GM18909 (cell line): ENCODE data around the gene ACTG1.

Source experiments
- ATAC-seq: cut with Tn5 transposase; IDR thresholded peaks from one replicate; pipeline ENCODE4 v1.9.1; 2021; ENCODE audit warnings: mild to moderate bottlenecking; ENCODE audit not compliant: unreplicated experiment, poor library complexity

The ACTG1 gene

DNA sequence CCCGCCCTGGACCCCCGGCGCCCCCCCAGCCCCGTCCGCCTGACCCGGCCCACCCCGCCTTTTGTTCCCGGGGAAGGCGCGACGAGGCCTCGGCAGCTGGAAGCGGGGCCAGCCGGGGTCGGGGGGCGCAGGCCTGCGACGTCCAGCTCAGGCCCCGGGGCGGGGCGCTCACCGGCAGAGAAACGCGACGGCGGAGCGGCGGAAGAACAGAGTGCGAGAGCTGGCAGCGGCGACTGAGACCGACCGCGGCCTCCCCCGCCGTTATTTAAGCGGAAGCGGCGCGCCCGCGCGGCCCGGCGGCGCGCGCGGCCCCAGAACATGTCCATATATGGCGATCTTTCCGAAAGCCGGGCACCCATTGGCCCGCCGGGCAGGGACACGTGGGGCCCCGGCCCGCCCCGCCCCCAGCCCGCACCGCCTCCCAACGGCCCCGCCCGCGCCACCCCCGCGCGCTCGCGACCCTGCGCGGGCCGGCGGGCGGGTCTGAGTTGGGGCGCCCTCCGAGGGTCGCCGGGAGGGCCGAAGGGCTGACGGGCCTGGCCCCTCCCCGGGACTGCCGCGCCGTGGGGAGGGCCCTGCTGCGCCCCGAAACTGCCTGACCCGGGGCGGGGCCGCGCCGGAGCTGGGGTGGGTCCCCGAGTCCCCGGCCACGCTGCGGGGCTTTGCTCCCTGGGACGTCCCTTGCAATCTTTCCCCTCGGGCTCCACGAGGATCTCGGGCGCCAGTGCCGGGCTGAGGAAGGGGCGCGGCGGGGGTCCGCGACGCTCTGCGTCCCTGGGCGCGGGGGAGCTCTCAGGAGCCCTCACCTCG lies at the start of gene ACTG1:
TSS of gene ACTG1 (minus strand) at position 238 of the 810 bp plus-strand sequence. CDS start 445 bp downstream, outside the sequence.
- peak; percentile 42 for ATAC-seq

DNA sequence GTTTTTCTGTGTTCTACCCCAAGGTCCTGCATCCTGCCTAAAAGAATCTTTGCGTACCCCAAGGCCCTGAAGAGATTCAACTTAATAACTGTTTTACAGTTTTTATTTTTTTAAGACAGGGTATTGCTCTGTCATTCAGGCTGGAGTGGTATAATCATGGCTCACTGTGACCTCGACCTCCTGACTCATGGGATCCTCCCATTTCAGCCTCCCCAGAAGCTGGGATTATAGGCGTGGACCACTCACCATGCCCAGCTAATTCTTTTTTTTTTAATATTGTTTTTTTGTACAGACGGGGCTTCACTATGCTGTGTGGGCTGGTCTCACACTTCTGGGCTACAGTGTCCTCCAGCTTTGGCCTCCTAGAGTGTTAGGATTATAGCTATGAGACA lies 48.9 kb upstream of the ACTG1 start:
- ATAC-seq, result no peak

DNA sequence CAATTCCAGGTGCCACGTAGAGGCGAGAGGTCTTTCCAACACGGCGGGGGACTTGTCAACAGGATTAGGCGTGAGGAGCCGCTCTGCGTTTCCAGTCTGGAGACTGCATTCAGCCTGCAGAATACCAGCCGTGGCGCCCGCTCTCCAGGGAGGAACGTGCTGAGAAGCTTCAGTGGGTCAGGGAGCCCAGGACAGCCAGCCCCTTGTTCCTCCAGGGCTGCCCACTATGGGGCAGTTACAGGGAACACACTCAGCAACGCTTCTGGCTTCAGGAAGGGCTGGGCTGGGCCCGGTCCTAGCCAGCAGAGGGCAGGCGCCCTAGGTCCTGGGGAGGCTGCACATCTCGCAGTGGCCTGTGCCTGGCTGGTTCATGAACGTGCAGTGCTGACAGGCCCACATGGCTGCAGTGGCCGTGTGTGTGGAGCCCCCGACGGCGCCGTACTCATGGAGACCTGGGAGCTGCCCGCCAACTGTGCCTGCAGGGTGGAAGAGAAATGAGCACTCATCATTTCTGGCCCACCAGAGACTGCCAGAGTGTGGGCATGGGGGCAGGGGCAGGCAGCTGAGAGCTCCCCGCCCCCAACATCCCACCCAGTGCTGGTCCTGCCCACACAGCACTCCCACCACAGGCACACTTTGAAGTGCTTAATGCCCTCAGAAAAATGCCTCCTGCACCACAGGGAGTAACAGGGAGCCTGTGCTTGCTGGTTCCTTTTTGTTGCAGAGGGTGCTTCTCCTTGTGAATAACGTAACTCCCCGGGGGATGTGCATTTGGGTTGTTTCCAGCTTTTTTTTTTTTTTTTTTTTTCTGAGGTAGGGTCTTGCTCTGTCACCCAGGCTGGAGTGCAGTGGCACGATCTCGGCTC lies 46.6 kb upstream of the ACTG1 start:
- no peak for ATAC-seq

DNA sequence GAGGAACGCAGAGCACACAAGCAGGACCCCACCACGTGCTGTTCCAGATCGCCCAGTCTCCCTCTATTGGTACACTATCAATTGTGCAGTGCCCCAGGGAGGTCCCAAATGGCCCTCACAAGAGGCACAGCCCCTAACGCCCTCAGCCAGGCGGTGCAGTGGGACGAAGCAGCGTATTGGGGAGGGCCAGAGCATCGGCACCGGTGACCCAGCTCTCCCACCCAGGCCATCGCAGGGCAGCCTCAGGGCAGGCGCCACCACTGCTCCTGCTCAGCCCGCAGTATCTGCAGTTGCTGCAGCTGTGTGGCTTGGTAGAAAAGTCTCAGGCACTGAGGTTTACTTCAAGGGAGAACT lies 45.5 kb upstream of the ACTG1 start:
- ATAC-seq, result no peak

- no peak for ATAC-seq
Measured at GRCh38 chr17:81557276-81558114, 44.9 kb upstream of the ACTG1 start.

GRCh38 chr17:81556863-81557262 lies 44.3 kb upstream of the ACTG1 start:
- ATAC-seq, result no peak

DNA sequence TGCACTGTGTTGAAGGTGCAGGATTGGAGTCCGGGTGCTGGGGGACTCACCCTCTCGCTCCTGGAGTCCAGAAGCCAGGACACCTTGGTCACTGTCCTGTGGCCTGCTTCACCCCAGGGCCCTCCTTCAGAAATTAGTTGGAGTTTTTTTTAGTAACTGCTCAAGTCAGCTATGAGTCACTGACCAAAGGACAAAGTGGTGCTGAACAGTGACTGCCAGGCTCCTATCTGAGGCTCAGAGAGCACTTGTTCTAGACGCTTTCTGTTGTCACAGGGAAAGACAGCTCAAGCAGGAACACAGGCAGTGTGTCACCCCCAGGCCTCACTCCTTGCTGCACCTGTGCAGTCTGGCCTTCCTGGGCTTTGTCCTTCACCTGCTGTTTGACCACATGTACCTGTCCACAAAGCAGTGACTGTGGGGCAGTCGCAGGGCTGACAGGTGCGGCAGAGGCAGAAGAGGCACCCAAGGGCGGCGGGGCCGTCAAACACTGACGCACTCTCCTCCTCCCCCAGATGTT lies 43.6 kb upstream of the ACTG1 start:
- ATAC-seq, result no peak

- no peak for ATAC-seq
Measured at GRCh38 chr17:81553616-81554181, 41.1 kb upstream of the ACTG1 start.

DNA sequence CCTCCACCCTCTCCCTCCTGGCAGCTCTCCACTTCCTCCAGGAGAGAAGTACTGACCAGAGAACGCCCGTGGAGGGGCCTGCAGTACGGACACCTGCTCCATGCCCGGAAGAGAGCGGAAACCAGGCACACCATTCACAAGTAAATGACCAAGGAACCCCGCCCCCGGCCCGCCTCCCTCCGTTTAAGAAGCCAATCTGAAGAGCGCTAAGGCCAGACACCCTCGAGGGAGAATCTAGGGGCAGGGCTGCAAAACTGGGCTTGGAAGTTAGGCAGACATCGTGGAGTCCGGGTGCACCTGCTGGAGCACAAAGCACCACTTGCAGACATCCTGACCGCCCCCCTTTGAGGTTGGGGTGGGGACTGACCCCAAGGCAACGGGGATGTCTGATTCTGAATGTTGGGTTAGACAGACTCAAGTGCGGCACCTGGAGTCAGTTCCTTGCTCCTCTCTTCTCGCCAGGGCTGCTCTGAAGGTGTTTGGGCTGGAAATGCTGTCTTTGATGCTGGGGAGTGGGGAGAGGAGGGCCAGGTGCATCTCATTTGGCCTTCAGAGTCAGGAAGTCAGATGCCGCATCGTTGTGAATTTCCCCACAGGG lies 40.5 kb upstream of the ACTG1 start:
- ATAC-seq, result peak; percentile 43

- peak; percentile 58 for ATAC-seq
Measured at GRCh38 chr17:81552244-81553017, 39.8 kb upstream of the ACTG1 start, which contains the start of gene FAAP100. Gene FAAP100 (minus strand): TSS chr17:81552353. CDS start chr17:81552330, 23 bp downstream.

- peak; percentile 8 for ATAC-seq
Measured at GRCh38 chr17:81551458-81552243, 39.1 kb upstream of the ACTG1 start.

DNA sequence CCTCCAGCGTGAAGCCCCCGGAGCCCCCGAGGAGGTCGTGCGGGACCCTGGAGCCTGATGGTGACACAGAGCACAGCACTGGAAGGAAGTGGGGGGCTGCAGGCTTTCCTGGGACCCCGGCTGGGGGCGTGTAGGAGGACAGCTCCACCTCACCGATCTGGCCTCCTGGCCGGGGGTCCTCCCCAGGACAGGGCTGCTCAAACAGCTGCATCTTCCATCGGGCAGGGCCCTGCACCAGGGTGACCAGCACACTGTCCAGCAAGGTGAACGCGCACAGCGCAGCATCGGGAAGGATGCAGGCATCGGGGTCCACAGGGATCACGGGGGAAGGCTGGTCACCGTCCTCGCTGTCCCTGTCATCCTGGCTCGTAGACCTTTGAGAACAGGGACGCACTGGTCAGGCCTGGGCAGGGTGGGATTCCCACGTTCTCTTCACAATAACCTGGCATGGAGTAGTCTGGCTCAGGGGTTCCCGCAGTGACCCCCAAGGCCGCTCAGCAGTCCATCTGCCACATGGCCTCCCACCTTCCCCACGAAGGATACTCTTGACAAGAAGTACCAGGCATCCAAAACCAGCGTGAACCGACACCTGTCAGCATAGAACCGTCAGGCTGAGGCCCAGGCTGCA lies 38.3 kb upstream of the ACTG1 start:
- ATAC-seq, result no peak

DNA sequence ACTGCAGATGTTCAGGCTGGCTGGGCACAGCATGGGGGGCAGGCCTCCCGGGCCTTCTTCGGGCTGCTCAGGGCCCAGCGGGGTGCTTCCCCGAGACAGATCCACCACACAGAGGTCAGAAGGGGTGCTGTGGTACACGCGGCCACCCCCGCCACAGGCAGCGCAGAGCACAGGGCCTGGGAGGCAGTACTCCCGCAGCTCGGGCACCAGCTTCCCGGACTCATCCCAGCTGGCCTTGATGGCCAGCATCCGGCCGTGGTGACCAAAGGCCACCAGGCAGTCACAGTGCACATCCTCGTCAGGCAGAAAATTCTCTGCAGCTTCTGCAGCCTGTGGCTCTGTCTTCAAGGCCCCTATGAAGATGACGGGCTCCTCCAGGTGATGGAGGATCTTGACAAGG lies 37.7 kb upstream of the ACTG1 start:
- ATAC-seq, result no peak

DNA sequence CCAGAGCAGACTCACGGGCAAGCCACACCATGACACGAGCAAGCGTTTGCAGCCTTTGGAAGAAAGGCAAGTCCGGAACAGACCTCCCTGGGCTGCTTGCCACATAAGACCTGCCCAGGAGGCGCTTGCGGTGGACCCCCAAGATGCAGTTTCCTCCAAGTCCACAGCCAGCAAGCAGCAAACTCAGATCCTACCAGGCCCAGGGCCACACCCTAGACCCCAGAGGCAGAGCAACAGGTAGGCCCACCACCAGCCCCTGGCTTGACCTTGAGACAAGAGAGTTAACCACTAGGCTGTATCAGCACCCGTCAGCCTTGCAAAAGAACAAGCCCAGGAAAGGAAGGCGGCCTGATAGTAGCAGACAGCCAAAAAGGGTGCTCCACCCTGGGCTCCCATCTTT lies 37.2 kb upstream of the ACTG1 start:
- no peak for ATAC-seq

- no peak for ATAC-seq
Measured at GRCh38 chr17:81549031-81549557, 36.5 kb upstream of the ACTG1 start.

DNA sequence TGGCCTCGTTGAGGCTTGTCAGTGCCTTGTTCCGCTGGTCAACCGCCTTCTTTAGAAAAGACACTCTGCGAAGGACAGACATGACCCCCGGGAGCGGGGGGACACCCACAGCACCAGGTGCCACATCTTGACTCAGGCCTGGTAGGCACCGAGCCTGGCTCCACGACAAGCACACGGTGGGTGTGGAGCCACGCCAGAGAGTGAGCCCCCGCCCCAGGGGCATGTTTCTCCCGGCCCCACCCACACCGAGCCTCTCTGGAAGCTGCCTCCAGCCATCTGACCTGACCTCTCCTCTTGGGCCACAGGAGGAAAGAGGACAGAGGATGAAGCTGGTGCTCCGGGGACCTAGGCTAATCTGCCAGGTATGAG lies 35.0 kb upstream of the ACTG1 start:
- no peak for ATAC-seq

GRCh38 chr17:81546906-81547613 lies 34.5 kb upstream of the ACTG1 start:
- ATAC-seq, result no peak
